HG02798 (cell line): Measurements from ENCODE around the gene ITPR2.
"Not testable (repeated sequence)": the region's sequence is repeated elsewhere in the genome, so short reads cannot be mapped to it uniquely, and the experiment has no call there.

Source experiments
- ATAC-seq: cut with Tn5 transposase; IDR thresholded peaks from one replicate; pipeline ENCODE4 v1.9.1; 2021; ENCODE audit warnings: mild to moderate bottlenecking; ENCODE audit not compliant: unreplicated experiment, poor library complexity

Gene ITPR2

GRCh38 chr12:26688344-26688904, 144.6 kb downstream of the ITPR2 start:
- ATAC-seq = no peak

GRCh38 chr12:26686408-26686807, 146.6 kb downstream of the ITPR2 start:
- ATAC-seq = no peak

- no peak for ATAC-seq
These were observed 148.9 kb downstream of the ITPR2 start for GRCh38 chr12:26684101-26684500.

- ATAC-seq = no peak
These were observed 149.6 kb downstream of the ITPR2 start for GRCh38 chr12:26683443-26683842.

- no peak for ATAC-seq
These were observed 152.1 kb downstream of the ITPR2 start for GRCh38 chr12:26680727-26681455.

- no peak for ATAC-seq
These were observed 154.0 kb downstream of the ITPR2 start for GRCh38 chr12:26678697-26679660.

GRCh38 chr12:26671487-26671886, 161.5 kb downstream of the ITPR2 start:
- ATAC-seq = not testable (repeated sequence)

GRCh38 chr12:26668847-26669246, 164.1 kb downstream of the ITPR2 start:
- ATAC-seq = no peak

- no peak for ATAC-seq
These were observed 164.8 kb downstream of the ITPR2 start for GRCh38 chr12:26668230-26668629.

GRCh38 chr12:26666286-26666685, 166.7 kb downstream of the ITPR2 start:
- ATAC-seq = no peak

GRCh38 chr12:26661399-26661798, 171.6 kb downstream of the ITPR2 start:
- ATAC-seq = no peak

- ATAC-seq = no peak
These were observed 173.1 kb downstream of the ITPR2 start for GRCh38 chr12:26659930-26660329.

GRCh38 chr12:26658991-26659390, 174.0 kb downstream of the ITPR2 start:
- ATAC-seq = no peak

GRCh38 chr12:26654623-26655022, 178.4 kb downstream of the ITPR2 start:
- no peak for ATAC-seq

- ATAC-seq = no peak
These were observed 181.3 kb downstream of the ITPR2 start for GRCh38 chr12:26651566-26652188.

GRCh38 chr12:26651036-26651435, 182.0 kb downstream of the ITPR2 start:
- ATAC-seq = no peak

- no peak for ATAC-seq
These were observed 184.0 kb downstream of the ITPR2 start for GRCh38 chr12:26648999-26649398.

- ATAC-seq = no peak
These were observed 184.4 kb downstream of the ITPR2 start for GRCh38 chr12:26648584-26648983.

GRCh38 chr12:26648066-26648465, 184.9 kb downstream of the ITPR2 start:
- no peak for ATAC-seq

- no peak for ATAC-seq
These were observed 185.9 kb downstream of the ITPR2 start for GRCh38 chr12:26647088-26647487.

- ATAC-seq = no peak
These were observed 186.4 kb downstream of the ITPR2 start for GRCh38 chr12:26646571-26646970.
